Measurements from ENCODE around the gene ARL8B. TPM values are rescaled to one million over a fixed set of nuclear protein-coding genes. Genes with fewer than 3 reads are reported as not detected.

Gene ARL8B
- total RNA-seq, 1 donor from 2014 or later, result 35.7 TPM

DNA sequence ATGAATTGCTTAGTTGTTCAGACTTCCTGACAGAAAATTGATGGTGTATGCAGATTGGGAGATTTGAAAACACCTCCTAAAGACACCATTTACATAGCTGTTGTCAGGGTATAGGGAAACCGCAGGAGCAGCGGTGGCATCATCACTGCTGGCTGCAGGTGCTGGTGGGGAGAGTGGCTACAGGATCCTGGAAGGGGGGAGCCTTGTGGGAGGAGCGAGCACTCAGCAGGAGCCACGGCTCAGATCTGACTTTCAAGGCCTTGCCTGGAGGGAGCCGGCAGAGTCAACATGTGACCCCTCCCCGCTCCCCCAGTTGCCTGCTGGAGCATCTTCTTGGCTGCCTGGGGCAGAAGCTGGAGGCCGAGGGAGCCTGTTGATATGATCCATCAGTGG, 91.5 kb downstream of the ARL8B start:
- Mint-ChIP-seq H3K9me3 (no peaks in the 10 kb centered on the region), H3K27me3 (ENCODE audit: low read depth) (no peaks in the 10 kb centered on the region), H3K36me3 (ENCODE audit: low read depth) (peaks cover 18% of the 10 kb centered on the region), H3K4me1 (no peaks in the 10 kb centered on the region), H3K27ac (ENCODE audit: unreplicated experiment) (no peak overlapping the region), H3K4me3 (no peak overlapping the region)
- TF ChIP-seq, protein P1, sequence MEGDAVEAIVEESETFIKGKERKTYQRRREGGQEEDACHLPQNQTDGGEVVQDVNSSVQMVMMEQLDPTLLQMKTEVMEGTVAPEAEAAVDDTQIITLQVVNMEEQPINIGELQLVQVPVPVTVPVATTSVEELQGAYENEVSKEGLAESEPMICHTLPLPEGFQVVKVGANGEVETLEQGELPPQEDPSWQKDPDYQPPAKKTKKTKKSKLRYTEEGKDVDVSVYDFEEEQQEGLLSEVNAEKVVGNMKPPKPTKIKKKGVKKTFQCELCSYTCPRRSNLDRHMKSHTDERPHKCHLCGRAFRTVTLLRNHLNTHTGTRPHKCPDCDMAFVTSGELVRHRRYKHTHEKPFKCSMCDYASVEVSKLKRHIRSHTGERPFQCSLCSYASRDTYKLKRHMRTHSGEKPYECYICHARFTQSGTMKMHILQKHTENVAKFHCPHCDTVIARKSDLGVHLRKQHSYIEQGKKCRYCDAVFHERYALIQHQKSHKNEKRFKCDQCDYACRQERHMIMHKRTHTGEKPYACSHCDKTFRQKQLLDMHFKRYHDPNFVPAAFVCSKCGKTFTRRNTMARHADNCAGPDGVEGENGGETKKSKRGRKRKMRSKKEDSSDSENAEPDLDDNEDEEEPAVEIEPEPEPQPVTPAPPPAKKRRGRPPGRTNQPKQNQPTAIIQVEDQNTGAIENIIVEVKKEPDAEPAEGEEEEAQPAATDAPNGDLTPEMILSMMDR (conservative IDR thresholded peaks at IDR 0.05), result no peak
- no peak for DNase-seq (ENCODE audit: low read depth, low spot score)

DNA sequence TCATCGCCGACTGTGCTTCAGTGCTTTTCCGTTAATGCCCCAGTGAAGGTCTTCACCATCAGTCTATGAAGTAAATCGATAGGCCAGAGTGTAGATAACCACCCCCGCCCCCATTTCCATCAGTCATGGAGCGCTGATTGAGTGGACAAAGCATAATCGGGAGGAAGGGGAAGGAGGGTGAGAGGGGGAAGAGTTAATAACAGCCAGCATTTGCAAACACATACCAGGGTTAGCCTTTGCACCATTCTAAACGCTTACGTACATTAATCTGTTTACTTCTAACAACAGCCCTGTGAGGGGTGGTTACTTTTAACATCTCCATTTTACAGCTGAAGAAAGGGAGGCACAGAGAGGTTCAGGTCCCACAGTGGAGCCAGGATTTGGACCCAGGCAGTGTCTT, 92.3 kb downstream of the ARL8B start:
- TF ChIP-seq, protein P1 (conservative IDR thresholded peaks at IDR 0.05), result no peak
- Mint-ChIP-seq H3K27ac (ENCODE audit: unreplicated experiment) (no peak overlapping the region), H3K36me3 (ENCODE audit: low read depth) (peaks cover 15% of the 10 kb centered on the region), H3K4me1 (no peaks in the 10 kb centered on the region), H3K4me3 (no peak overlapping the region), H3K9me3 (no peaks in the 10 kb centered on the region), H3K27me3 (ENCODE audit: low read depth) (no peaks in the 10 kb centered on the region)
- DNase-seq (ENCODE audit: low read depth, low spot score), result no peak

DNA sequence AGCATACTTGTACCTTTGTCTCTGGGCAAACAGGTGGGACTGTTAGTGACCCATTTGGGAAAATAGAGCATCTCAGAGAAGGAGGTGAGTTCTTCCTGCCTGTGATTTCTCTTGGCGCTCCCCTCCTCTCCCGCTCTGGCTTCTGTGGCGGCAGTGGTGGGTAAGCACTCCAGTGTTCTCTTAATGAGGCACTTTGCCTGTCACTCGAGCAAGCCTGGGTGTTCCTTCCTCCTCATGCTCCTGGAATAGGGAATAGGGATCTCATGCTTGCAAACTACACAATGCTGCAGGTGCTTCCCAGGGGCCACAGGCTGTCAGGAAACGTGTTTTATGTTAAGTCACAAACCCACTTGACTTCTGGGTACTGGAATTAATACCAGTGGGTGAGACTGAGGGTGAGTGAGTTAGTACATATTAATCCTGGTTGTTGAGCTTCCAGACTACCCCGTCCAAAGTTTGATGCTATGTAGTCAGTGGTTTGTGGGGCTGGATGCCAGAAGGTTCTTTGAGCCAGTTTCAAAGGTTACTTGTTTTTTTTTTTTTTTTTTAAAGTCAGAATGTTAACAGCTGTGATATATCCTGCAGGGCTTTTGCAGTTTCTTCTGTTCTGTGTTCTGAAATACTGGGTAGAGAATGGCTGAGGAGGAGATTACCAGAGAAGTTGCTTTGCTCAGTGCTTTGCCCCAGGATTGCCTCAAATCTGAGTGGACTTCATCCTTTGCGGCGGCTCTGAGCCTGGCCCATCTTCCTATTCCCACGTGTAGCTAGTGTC, 95.9 kb downstream of the ARL8B start:
- Mint-ChIP-seq H3K4me3 (no peak overlapping the region), H3K4me1 (peaks cover 4% of the 10 kb centered on the region), H3K27me3 (ENCODE audit: low read depth) (no peaks in the 10 kb centered on the region), H3K36me3 (ENCODE audit: low read depth) (peaks cover 13% of the 10 kb centered on the region), H3K27ac (ENCODE audit: unreplicated experiment) (no peak overlapping the region), H3K9me3 (no peaks in the 10 kb centered on the region)
- no peak for DNase-seq (ENCODE audit: low read depth, low spot score)
- TF ChIP-seq, protein P1 (conservative IDR thresholded peaks at IDR 0.05), result no peak

DNA sequence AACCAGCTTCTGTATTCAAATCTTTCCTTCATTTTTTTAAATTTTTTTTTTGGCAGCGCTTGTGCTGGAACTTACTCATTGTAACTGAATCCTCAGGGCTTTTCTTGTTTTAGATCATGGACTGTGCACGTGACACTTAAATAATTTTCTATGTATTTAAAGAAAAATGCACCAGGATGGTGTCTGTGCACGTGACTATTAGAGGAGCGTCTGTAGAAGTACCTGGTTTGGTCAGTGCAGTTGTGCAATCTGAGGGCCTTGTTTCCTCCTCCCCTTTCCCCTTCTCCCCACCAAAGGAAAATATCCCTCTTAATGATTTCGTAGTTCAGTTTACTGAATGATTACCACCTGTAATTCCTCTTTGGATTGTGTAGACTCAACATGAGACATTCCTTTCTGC, 96.7 kb downstream of the ARL8B start:
- H3K4me1 Mint-ChIP-seq, result peaks cover 4% of the 10 kb centered on the region
- H3K27me3 Mint-ChIP-seq (ENCODE audit: low read depth), result no peaks in the 10 kb centered on the region
- no peak overlapping the region for H3K4me3 Mint-ChIP-seq
- DNase-seq (ENCODE audit: low read depth, low spot score), result no peak
- H3K27ac Mint-ChIP-seq (ENCODE audit: unreplicated experiment), result no peak overlapping the region
- peaks cover 7% of the 10 kb centered on the region for H3K36me3 Mint-ChIP-seq (ENCODE audit: low read depth)
- TF ChIP-seq, protein P1 (conservative IDR thresholded peaks at IDR 0.05), result no peak
- no peaks in the 10 kb centered on the region for H3K9me3 Mint-ChIP-seq

DNA sequence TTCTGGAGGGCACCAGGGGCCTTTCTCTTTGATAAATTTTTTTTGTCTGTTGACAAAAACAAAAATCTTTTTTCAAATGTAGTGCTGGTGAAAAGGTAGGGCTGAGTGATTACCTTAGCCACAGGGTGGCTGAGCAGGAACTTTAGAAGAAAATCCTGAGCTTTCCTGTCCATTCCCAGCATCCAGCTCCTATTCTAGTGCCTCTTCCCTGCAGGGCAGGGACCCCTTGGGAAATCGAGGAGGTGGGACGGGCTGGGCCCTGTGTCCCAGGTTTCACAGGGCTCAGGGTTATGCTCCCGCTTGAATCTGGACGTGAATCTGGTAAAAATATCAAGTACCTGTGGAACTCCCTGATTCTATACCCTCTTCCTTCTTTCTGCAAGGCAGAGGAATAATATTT, 97.1 kb downstream of the ARL8B start:
- peaks cover 4% of the 10 kb centered on the region for H3K36me3 Mint-ChIP-seq (ENCODE audit: low read depth)
- no peak for DNase-seq (ENCODE audit: low read depth, low spot score)
- no peak overlapping the region for H3K27ac Mint-ChIP-seq (ENCODE audit: unreplicated experiment)
- no peaks in the 10 kb centered on the region for H3K27me3 Mint-ChIP-seq (ENCODE audit: low read depth)
- H3K4me1 Mint-ChIP-seq, result peaks cover 4% of the 10 kb centered on the region
- TF ChIP-seq, protein P1 (conservative IDR thresholded peaks at IDR 0.05), result no peak
- H3K9me3 Mint-ChIP-seq, result no peaks in the 10 kb centered on the region
- no peak overlapping the region for H3K4me3 Mint-ChIP-seq

All from neural crest cell (in vitro differentiated cells).